ENCODE results near the gene TIMP2. TPM values are rescaled to one million over a fixed set of nuclear protein-coding genes. Genes with fewer than 3 reads are reported as not detected.
"Not testable (repeated sequence)": the region's sequence is repeated elsewhere in the genome, so short reads cannot be mapped to it uniquely, and the experiment has no call there.

The TIMP2 gene
- 57.9 and 95.3 TPM in 2 replicates for total RNA-seq

- DNase-seq = peak; percentile 92
These were observed at the start of gene TIMP2 for GRCh38 chr17:78925234-78925633. Gene TIMP2 (minus strand): TSS chr17:78925387. CDS start chr17:78925088, 299 bp downstream.

GRCh38 chr17:78973792-78974520 is 48.8 kb upstream of the TIMP2 start:
- DNase-seq = no peak

GRCh38 chr17:78973196-78973595 is 48.0 kb upstream of the TIMP2 start:
- no peak for DNase-seq

DNA sequence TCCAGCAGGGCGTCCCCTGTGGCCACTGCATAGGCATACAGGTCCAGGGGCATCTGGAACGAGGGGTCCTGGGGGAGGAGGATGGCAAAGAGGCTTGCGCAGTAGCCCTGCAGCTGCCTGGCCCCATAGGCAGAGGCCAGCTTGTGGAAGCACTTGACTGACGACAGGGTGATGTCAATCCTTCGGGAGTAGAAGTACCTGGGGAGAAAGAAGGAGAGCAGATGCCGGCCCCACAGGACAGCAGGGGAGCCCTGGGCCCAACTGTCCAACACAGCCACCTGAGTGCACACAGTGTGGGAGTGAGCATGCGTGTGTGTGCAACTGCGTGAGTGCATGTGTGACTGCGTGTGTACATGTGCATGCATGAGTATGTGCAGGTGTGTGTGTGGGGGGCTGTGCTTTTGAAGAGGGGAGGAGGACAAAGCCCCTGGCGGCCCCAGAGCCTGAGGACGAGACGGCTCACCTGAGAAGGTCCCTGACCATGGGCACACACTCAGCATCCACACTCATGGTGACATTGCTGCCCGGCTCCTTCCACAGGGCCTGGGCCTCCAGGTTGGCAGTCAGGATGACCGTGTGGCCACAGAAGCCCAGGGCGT is 47.4 kb upstream of the TIMP2 start:
- DNase-seq = no peak

GRCh38 chr17:78971756-78972506 is 46.7 kb upstream of the TIMP2 start:
- DNase-seq = no peak

DNA sequence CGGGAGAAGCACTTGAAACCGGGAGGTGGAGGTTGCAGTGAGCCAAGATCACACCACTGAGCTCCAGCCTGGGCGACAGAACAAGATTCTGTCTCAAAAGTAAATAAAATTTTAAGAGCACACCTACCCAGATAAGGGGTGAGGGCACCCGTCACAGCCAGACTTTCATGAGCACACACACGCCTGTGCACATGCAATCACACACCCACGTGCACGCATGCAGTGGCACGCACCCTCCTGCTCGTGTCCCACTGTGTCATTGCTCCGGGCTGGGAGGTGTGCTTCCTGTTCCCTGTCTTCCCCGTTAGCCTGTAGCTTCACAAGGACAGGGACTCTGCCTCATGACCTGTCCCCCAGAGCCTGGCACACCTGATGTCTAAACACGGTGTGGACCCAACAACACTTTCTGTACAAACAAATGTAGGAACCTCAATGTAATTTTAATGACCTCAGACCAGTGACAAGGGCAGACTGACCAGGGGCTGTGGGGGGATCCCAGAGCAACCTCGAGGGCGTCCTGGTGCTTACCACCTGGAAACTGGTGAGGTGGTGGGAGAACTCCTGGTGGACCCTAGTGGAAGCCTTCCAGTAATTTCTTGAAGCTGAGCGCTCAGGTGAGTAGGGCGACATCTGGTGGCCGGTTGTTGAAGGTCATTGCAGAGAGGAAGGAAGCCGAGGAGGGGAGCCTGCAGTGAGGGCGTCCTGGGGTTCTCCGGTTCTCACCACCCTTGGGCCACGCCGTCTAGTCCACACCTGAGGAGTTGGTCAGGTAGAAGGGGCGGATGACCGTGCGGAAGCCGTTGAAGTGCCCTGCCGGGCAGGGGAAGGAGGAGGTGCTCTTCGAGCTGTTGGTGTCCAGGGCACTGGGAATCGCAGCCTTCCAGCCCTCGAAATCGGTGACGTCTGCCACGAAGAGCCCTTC is 45.9 kb upstream of the TIMP2 start:
- peak; percentile 90 for DNase-seq

DNA sequence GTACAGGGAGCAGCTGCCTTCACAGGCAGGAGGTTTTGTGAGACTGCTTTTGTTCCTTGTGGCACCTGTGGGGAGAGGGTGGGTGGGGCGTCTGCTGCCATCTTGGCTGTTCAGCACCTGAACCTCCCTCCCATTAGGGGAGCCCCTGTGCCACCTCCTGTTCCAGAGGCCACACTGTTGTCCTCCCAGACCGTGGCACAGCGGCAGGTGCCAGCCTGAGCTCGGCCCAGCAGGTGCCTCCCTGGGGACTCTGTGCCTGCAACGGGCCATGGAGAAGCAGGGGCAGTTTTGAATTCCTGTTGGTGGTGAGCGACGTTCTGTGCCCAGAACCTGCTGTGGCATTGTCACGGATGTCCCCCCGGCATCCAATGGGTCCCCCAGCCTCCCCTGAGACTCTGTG is 44.7 kb upstream of the TIMP2 start:
- DNase-seq = no peak

DNA sequence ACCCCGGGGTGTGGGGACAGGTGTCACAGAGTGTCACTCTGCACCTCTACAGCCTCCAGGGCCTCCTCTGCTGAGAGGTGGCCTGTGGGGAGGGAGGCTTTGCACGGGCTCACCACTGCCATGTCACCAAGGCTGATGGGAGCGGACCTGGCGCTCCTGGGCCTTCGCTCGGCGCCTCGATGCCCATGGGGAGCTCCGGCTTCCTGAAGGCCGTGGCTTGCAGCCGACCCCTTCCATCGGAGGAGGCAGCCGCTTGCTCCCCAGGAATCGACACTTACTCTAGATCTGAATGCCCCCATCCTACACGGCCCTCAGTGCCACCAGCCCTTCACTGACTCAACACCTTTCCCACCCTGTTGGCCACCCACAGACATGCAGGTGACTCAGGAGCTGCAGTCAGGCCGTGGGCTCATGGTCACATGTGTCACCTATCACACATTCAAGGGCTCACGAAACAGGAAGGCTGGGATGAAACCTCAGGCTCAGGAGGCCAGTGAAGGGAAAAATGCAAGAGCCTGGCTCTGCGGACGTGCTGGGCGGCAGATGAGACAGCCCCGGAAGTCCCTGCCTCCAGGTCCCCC is 42.7 kb upstream of the TIMP2 start:
- DNase-seq = no peak

DNA sequence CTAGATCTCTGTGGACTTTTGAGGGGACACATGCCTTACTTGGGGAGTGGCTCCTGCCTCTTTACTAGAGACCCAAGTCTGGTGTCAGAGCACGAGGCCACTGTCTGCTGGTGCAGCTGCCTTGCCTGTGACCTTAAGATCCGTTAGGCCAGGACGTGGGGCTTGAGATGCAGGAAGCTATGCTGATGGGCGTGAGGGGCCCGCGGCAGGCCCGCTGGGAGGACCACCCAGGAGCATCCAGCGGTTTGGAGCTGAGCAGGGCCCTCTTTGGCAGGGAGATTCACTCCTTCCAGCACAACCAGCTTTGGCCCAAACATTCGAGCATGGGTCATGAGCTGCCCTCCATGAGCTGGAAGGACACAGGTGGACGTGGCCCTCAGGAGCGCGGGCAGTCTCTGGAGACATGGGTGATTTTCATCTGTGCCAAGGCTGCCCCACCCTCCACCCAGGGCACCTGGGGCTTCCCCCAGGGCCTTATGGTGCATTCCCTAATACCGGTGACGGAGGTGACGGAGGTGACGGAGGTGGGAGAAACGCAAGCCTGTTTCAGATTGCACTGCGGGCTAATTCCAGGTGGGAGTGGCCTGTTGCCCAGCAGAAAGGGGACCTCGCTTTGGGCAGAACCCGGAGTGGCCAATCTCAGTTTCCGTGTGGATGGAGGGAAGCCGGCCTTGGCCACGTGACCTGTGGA is 41.9 kb upstream of the TIMP2 start:
- no peak for DNase-seq

- no peak for DNase-seq
These were observed 41.1 kb upstream of the TIMP2 start for GRCh38 chr17:78966123-78966813.

- no peak for DNase-seq
These were observed 40.3 kb upstream of the TIMP2 start for GRCh38 chr17:78965491-78965924.

DNA sequence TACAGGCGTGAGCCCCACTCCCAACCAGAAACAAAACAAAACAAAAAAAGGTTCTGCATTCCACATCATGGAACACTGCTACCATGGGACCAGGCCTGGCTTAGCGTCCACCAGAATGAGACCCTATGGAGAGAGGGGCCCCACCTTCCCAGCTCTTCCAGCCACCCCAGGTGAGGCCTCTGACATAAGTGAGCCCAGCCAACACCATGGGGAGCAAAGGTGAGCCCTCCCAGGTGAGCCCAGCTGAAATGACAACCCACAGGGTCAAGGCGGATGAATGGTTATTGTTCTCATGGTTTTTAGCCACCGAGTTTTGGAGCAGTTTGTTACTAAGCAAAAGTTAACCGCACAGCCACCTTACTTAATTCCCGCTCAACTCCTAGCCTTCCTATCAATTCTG is 38.2 kb upstream of the TIMP2 start:
- DNase-seq = no peak

- not testable (repeated sequence) for DNase-seq
These were observed 37.8 kb upstream of the TIMP2 start for GRCh38 chr17:78962984-78963348.

DNA sequence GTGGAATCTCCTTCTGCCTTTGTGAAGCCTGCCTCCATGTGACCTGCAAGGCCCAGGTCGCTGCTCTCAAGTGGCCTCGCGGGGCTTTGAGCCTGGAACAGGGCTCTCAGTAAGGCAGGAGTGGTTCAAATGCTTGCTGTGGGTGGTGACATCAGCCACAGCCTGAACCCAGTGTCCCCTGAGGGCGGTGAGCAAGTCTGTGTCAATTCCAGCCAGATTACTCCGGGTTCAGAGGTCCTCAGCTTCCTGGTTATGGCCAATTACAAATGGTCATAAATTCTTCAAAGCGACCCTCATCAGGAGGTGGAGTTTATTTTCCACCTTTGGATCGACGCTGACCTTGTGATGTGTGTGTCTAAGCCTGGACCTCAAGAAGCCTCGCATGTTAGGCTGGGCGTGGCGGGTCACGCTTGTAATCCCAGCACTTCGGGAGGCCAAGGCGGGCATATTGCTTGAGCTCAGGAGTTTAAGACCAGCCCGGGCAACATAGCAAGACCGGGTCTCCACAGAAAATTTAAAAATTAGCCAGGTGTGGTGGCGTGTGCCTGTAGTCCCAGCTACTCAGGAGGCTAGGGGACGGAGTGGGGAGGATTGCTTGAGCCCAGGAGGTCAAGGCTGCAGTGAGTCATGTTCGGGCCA is 37.3 kb upstream of the TIMP2 start:
- DNase-seq = no peak

DNA sequence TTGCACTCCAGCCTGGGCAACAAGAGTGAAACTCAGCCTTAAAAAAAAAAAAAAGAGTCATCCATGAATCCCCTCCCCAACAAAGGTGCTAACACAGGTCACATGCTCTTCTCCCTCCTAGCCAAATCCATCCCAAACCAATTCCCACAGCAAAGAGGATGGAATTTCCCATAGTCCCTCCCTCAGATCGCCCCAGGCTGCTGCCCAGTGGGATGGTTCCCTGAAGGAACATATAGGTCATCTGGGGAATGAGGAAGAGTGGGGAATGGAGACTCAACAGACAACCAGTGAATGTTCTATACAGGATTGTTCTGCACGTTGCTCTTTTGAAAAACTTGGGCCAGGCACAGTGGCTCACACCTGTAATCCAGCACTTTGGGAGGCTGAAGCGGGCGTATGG is 36.4 kb upstream of the TIMP2 start:
- DNase-seq = no peak

DNA sequence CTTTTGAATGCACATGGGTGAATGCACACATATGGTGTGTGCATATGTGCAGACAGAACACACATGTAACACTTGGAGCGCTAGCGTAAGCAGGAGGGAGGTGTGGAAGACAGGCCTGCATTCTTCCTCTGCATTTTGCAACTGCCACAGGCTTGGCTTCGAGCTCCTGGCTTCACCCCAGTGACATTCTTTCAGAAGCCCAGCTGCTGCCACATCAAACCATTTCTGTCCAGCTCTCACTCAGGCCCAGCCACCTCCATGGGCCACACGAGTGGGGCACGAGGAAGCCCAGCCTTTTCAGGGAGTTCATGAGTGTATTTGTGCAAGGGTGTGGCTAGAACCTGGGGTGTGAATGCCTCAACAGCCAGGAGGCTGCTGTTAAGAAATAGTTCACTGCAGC is 35.7 kb upstream of the TIMP2 start:
- no peak for DNase-seq

- no peak for DNase-seq
These were observed 34.6 kb upstream of the TIMP2 start for GRCh38 chr17:78959803-78960202.

DNA sequence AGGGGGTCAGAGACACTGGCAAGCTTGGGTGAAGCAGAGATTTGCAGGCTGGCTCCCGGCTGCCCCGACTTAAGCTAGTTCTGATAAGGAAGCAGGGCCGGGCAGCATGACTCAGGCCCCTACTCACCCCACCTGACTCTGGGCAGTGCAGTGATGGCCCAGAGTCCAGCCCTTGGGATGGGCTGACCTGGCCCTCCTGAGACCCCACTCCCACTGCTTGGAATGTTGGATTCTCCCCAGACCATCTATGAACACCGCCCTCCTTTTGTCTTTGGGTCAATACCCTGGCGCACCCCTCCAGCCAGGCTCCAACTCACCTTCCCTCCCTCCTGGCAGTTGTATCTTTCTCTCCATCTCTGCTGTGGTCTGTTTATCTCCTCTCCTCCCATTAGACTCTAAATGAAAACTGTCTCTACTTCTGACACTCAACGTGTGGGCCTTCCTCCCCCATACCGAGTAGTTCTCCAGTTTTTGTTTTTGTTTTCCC is 33.5 kb upstream of the TIMP2 start:
- peak; percentile 18 for DNase-seq

- no peak for DNase-seq
These were observed 31.9 kb upstream of the TIMP2 start for GRCh38 chr17:78957128-78957527.

DNA sequence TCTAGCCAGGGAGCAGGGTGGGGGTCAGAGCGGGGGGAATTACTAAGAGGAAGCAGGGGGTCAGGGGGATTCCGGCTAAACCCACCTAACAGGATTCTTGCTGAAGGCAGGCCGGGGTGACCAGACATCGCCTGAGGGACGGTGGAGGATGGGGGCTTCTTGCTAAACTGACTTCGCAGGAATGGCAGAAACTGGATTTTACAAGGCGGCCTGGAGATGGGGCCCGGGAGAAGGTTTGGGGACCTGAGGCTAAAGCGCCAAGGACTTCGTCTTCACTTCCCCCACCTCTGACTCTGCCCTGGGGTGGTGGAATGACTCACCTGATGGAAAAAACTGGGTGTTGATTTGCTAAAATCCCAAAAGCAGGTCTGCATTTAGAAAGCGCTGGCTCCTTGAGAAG is 31.1 kb upstream of the TIMP2 start:
- no peak for DNase-seq

Measured in dermis blood vessel endothelial cell (primary cell).